Activated CD8-positive, alpha-beta memory T cell treated with anti-CD3 and anti-CD28 coated beads, Interleukin-2, amount 10 ng/mL, durations not matched to agents 7 days and 5 days (primary cell): Measurements from ENCODE around the gene ZNF654. TPM values are rescaled to one million over a fixed set of nuclear protein-coding genes. Genes with fewer than 3 reads are reported as not detected.

Source experiments
- ATAC-seq: fragments of 150-1000 bp; cut with Tn5 transposase; one replicate; pipeline ENCODE4 v1.10.0; 2021; ENCODE audit warnings: moderate library complexity
- CTCF ChIA-PET: fragments of 350-600 bp; sonication (Branson Sonifier 250); formaldehyde crosslinking; loops from one replicate; lab custom pipeline; 2021; ENCODE audit warnings: antibody characterized with exemption; lab: Charles Lee
- DNase-seq: peaks from one replicate; pipeline ENCODE4 v3.0.0-alpha.2; 2020
- H3K27ac Mint-ChIP-seq: one replicate; pipeline ENCODE4 v1.8.0; 2021; ENCODE audit warnings: mild to moderate bottlenecking, mixed read lengths
- H3K27me3 Mint-ChIP-seq: one replicate; pipeline ENCODE4 v1.8.0; 2021; ENCODE audit warnings: mixed read lengths
- H3K36me3 Mint-ChIP-seq: one replicate; pipeline ENCODE4 v1.8.0; 2021; ENCODE audit warnings: mild to moderate bottlenecking, mixed read lengths
- H3K4me1 Mint-ChIP-seq: one replicate; pipeline ENCODE4 v1.8.0; 2021; ENCODE audit warnings: mixed read lengths
- H3K4me3 Mint-ChIP-seq: one replicate; pipeline ENCODE4 v1.8.0; 2021; ENCODE audit warnings: mild to moderate bottlenecking, moderate library complexity, mixed read lengths
- H3K9me3 Mint-ChIP-seq: one replicate; pipeline ENCODE4 v1.8.0; 2022; ENCODE audit warnings: low read depth, mixed read lengths
- total RNA-seq, 2 experiments: library from RNA; stranded (reverse); gene quantifications; one replicate each; pipeline ENCODE4 v1.2.3, GENCODE V29; 2021

The ZNF654 gene
- total RNA-seq, 2 experiments from 2014 or later: 18.5 to 22.0 TPM

- no peak for DNase-seq
- ATAC-seq: no peak
- Mint-ChIP-seq H3K27me3 (no peaks in the 10 kb centered on the region), H3K9me3 (peaks cover 1% of the 10 kb centered on the region), H3K27ac (no peak overlapping the region), H3K4me1 (peaks cover 7% of the 10 kb centered on the region), H3K36me3 (no peaks in the 10 kb centered on the region), H3K4me3 (no peak overlapping the region)
- CTCF ChIA-PET: no interaction called here
Measured at GRCh38 chr3:88192631-88193030, 133.6 kb downstream of the ZNF654 start.

Other genes starting within 250 kb of the ZNF654 start
- 10 to 100 TPM; 96.1 to 98.9 TPM for gene CGGBP1, start 250 bp upstream of the ZNF654 start, total RNA-seq
- gene C3orf38, start 90.7 kb downstream of the ZNF654 start, total RNA-seq: 10 to 100 TPM; 31.3 to 34.0 TPM